GM12801 (cell line): ENCODE data around the gene MIA.

Source experiments
- CTCF ChIP-seq: IDR thresholded peaks from one replicate; pipeline ENCODE4 v1.5.1; 2011; ENCODE audit warnings: control low read depth; ENCODE audit not compliant: insufficient read length; ENCODE audit errors: extremely low read depth

Gene MIA

GRCh38 chr19:40745402-40745780, 29.9 kb upstream of the MIA start:
- no peak for TF ChIP-seq CTCF

GRCh38 chr19:40747536-40747935, 27.8 kb upstream of the MIA start:
- no peak for TF ChIP-seq CTCF

GRCh38 chr19:40750058-40750873, 25.1 kb upstream of the MIA start, which contains the start of gene ACTMAP:
ACTMAP (minus strand) TSS chr19:40750477; CDS start chr19:40749803, 674 bp downstream.
- no peak for TF ChIP-seq CTCF

GRCh38 chr19:40750874-40751537, 24.3 kb upstream of the MIA start, which contains the start of gene SNRPA:
SNRPA (plus strand) TSS chr19:40751203; CDS start chr19:40751409, 206 bp downstream.
- TF ChIP-seq CTCF, result no peak

- no peak for TF ChIP-seq CTCF
These were observed 23.0 kb upstream of the MIA start for GRCh38 chr19:40752257-40752781.

GRCh38 chr19:40754611-40755247, 20.6 kb upstream of the MIA start:
- TF ChIP-seq CTCF, result no peak

GRCh38 chr19:40755248-40755624, 20.1 kb upstream of the MIA start:
- TF ChIP-seq CTCF, result no peak
